ENCODE measurements around the gene NTN3. TPM values are rescaled to one million over a fixed set of nuclear protein-coding genes. Genes with fewer than 3 reads are reported as not detected.
A peak's percentile ranks its signal among the peaks of the same experiment; 100 is the strongest.

The NTN3 gene
- total and polyA plus RNA-seq, 7 donors = 0.01 to 0.20 (median 0.13) TPM; not detected in 3

DNA sequence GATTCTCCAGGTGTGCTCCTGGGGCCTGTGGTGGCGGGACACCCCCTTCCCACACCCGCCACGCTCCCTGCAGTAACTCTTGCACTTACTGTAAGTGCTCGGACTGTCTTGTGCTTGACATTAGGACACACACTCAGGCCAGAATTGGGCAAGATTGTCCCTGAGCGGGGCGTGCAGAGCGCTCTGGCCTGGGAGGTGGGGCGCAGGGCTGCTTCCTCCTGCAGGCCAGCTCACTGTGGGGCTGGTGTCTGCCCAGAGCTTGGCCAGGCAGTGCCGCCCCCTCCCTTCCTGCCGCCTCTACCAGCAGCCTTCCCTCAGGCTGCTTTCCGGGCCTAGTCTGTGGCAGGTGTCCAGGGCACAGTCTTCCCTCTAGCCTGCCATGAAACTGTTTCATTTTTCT, 36.6 kb downstream of the NTN3 start:
- H3K4me3 ChIP-seq = no peak overlapping the region
- H3K4me1 ChIP-seq = no peaks in the 10 kb centered on the region
- H3K27me3 ChIP-seq (ENCODE audit: insufficient read depth in 3 of 3, low read length in 2 of 3) = no peaks in the 10 kb centered on the region
- H3K36me3 ChIP-seq (ENCODE audit: insufficient read depth in 1 of 2, low read depth in 1 of 2) = no peaks in the 10 kb centered on the region
- no peaks in the 10 kb centered on the region for H3K9me3 ChIP-seq
- peak in 3 of 4 donors; percentile 29 to 37 (median 36) for ATAC-seq
- H3K27ac ChIP-seq = no peak overlapping the region
- TF ChIP-seq, protein P1, sequence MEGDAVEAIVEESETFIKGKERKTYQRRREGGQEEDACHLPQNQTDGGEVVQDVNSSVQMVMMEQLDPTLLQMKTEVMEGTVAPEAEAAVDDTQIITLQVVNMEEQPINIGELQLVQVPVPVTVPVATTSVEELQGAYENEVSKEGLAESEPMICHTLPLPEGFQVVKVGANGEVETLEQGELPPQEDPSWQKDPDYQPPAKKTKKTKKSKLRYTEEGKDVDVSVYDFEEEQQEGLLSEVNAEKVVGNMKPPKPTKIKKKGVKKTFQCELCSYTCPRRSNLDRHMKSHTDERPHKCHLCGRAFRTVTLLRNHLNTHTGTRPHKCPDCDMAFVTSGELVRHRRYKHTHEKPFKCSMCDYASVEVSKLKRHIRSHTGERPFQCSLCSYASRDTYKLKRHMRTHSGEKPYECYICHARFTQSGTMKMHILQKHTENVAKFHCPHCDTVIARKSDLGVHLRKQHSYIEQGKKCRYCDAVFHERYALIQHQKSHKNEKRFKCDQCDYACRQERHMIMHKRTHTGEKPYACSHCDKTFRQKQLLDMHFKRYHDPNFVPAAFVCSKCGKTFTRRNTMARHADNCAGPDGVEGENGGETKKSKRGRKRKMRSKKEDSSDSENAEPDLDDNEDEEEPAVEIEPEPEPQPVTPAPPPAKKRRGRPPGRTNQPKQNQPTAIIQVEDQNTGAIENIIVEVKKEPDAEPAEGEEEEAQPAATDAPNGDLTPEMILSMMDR (IDR thresholded peaks at IDR 0.05) = no peak
- peak; percentile 56 to 70 for DNase-seq
- 89 to 92% (median 91%) methylated on average over 11 of the region's 11 CpGs for WGBS, 3 donors
- intact Hi-C loops (cut with DNase I) = no loop called here

DNA sequence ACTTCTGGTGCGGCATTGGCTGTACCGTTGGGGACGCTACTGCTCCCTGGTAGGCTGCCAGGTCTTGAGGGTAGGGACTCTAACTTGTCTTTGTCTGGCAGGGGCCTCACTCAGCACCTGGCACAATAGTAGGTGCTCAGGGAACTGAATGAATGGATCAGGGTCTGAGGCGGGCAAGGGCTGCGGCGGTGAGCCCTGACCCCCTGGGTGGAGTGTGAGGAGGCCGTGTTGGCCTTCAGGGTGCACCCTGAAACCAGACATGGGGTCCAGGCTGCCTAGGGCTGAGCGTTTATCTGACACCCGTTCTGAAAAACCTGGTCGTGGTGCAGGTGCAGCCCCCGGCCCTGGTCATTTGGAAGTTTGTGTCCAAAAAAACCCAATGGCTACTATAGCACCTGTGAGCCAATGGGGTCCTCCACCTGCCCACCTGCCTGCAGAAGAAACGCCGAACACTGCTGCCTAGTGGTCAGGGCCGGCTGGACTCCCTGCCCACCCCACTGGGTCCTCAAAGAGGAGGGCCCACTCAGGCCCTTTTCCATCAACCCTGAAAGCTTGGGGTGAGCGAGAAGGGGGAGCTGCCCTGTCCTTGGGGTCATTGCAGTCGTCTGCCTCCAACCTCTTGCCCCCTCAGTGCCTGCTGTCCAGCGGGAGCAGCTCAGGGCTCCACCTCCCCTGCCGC, 37.8 kb downstream of the NTN3 start:
- H3K36me3 ChIP-seq (ENCODE audit: insufficient read depth in 1 of 2, low read depth in 1 of 2) = no peaks in the 10 kb centered on the region
- no peak overlapping the region for H3K27ac ChIP-seq
- intact Hi-C loops (cut with DNase I) = no loop called here
- H3K4me1 ChIP-seq = no peaks in the 10 kb centered on the region
- H3K27me3 ChIP-seq (ENCODE audit: insufficient read depth in 3 of 3, low read length in 2 of 3) = no peaks in the 10 kb centered on the region
- 88 to 90% (median 89%) methylated on average over 18 of the region's 18 CpGs for WGBS, 3 donors
- ATAC-seq = no peak
- DNase-seq = peak in 1 of 2 donors; percentile 10
- no peaks in the 10 kb centered on the region for H3K9me3 ChIP-seq
- no peak overlapping the region for H3K4me3 ChIP-seq
- TF ChIP-seq, protein P1 (IDR thresholded peaks at IDR 0.05) = no peak

DNA sequence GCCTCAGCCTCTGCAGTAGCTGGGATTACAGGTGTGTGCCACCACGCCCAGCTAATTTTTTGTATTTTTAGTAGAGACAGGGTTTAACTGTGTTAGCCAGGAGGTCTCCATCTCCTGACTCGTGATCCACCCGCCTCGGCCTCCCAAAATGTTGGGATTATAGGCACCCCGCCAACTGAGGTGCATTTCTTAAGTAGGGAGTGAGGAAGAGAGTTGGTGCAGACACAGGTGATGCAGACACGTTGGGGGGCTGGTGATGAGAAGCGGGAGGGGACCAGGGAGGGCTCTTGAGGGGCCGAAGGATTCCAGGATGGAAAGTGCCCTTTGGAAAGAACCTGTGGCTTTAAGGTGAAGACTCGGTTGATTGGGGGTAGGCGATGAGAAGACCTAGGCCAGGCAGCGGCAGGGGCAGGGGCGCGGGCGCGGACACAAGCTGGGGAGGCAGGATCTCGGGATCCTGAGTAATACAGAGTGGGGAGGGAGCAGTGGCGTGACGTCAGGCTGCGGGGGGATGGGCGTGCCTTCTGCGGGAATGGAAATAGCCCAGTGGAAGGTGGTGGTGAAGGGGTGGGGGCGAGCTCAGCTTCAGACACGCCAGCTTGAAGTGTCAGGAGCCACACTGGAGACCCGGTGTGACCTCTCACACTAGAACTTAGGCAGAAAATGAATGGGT, 40.2 kb downstream of the NTN3 start:
- no peak for ATAC-seq
- H3K4me3 ChIP-seq = no peak overlapping the region

DNA sequence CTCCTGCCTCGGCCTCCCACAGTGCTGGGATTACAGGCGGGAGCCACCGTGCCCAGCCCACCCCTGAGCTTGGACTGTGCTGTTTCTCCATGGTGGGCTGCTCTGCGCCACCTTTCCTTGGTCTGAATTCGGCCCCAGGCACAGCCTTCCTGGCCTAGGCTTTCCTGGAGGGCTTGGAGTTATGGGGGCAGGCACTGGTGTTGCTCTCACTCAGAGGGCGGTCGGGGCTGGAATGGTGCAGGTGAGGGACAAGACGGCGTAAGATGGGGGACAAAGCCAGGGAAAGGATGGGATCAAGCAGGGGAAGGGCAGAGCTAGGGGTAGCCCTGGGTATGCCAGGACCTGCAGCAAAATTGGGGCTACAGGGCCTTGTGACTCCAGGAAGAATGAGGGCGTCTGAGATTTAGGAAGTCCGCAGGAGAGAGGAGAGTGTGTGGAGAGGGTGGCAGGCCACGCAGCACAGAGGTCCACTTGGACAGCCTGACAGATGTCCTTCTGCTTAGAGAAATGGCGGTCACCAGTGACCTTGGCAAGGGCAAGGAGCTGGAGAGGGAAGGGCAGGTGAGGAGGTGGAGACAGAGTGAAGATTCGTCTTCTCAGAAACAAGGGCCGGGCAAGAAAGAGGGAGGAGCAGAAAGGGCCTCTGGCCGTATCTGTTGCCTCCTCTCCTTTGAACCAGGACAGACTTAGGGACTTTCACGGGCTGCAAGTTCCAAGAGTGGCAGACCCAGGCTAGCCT, 41.1 kb downstream of the NTN3 start:
- no peaks in the 10 kb centered on the region for H3K27me3 ChIP-seq (ENCODE audit: insufficient read depth in 3 of 3, low read length in 2 of 3)
- H3K36me3 ChIP-seq (ENCODE audit: insufficient read depth in 1 of 2, low read depth in 1 of 2) = peaks cover 0 to 3% of the 10 kb centered on the region in 2 donors
- peaks cover 24% of the 10 kb centered on the region for H3K4me1 ChIP-seq
- peak overlapping the region; percentile 95 for H3K27ac ChIP-seq
- DNase-seq = no peak
- TF ChIP-seq, protein P1 (IDR thresholded peaks at IDR 0.05) = no peak
- H3K4me3 ChIP-seq = no peak overlapping the region
- intact Hi-C loops (cut with DNase I) = no loop called here
- 88 to 94% (median 89%) methylated on average over 16 to 17 of the region's 17 CpGs for WGBS, 3 donors
- no peaks in the 10 kb centered on the region for H3K9me3 ChIP-seq
- ATAC-seq = no peak

More for the DNA sequence above, 40.2 kb downstream of the NTN3 start:
- no peaks in the 10 kb centered on the region for H3K36me3 ChIP-seq (ENCODE audit: insufficient read depth in 1 of 2, low read depth in 1 of 2)
- no peaks in the 10 kb centered on the region for H3K27me3 ChIP-seq (ENCODE audit: insufficient read depth in 3 of 3, low read length in 2 of 3)
- 41 to 48% (median 47%) methylated on average over 23 to 24 of the region's 24 CpGs for WGBS, 3 donors
- TF ChIP-seq, protein P1 (IDR thresholded peaks at IDR 0.05) = no peak
- H3K4me1 ChIP-seq = peaks cover 15% of the 10 kb centered on the region
- intact Hi-C loops (cut with DNase I) = no loop called here
- H3K27ac ChIP-seq = no peak overlapping the region
- H3K9me3 ChIP-seq = no peaks in the 10 kb centered on the region
- DNase-seq = peak; percentile 70 to 78
